ENCODE measurements around the gene ZMIZ1. TPM values are rescaled to one million over a fixed set of nuclear protein-coding genes. Genes with fewer than 3 reads are reported as not detected.
A peak's percentile ranks its signal among the peaks of the same experiment; 100 is the strongest.

Gene ZMIZ1
- total and polyA plus RNA-seq, 4 donors: 18.3 to 80.2 (median 42.6) TPM

GRCh38 chr10:79057481-79058275 lies 11.1 kb upstream of the ZMIZ1 start:
- Histone ChIP-seq H3K4me3 (no peak overlapping the region), H3K36me3 (ENCODE audit: control insufficient read depth in 4 of 4, insufficient read depth in 4 of 4, low read length in 4 of 4) (no peaks in the 10 kb centered on the region), H3K9me3 (ENCODE audit: control insufficient read depth in 4 of 4, insufficient read depth in 3 of 4, low read length in 3 of 4) (no peaks in the 10 kb centered on the region), H3K27me3 (ENCODE audit: control insufficient read depth in 3 of 3, insufficient read depth in 3 of 3, low read length in 2 of 3) (no peaks in the 10 kb centered on the region), H3K27ac (ENCODE audit: low read depth in 1 of 2, low read length in 1 of 2) (no peak overlapping the region), H3K4me1 (ENCODE audit: control insufficient read depth in 5 of 5, insufficient read depth in 5 of 5, low read length in 5 of 5) (peaks cover 0 to 18% (median 7%) of the 10 kb centered on the region in 5 donors), H3K9ac (ENCODE audit: insufficient read depth in 1 of 2, low read length in 2 of 2) (no peak overlapping the region)
- 82 to 90% methylated on average over 12 of the region's 12 CpGs for WGBS, 2 donors
- TF ChIP-seq, protein P1, sequence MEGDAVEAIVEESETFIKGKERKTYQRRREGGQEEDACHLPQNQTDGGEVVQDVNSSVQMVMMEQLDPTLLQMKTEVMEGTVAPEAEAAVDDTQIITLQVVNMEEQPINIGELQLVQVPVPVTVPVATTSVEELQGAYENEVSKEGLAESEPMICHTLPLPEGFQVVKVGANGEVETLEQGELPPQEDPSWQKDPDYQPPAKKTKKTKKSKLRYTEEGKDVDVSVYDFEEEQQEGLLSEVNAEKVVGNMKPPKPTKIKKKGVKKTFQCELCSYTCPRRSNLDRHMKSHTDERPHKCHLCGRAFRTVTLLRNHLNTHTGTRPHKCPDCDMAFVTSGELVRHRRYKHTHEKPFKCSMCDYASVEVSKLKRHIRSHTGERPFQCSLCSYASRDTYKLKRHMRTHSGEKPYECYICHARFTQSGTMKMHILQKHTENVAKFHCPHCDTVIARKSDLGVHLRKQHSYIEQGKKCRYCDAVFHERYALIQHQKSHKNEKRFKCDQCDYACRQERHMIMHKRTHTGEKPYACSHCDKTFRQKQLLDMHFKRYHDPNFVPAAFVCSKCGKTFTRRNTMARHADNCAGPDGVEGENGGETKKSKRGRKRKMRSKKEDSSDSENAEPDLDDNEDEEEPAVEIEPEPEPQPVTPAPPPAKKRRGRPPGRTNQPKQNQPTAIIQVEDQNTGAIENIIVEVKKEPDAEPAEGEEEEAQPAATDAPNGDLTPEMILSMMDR (IDR thresholded peaks at IDR 0.05; ENCODE audit: control extremely low read depth, extremely low read depth): no peak
- ATAC-seq (ENCODE audit: insufficient read depth, low FRiP score) (no peak), DNase-seq (peak in 1 of 3 donors; percentile 9)

- no peaks in the 10 kb centered on the region for H3K9me3 ChIP-seq (ENCODE audit: control insufficient read depth in 4 of 4, insufficient read depth in 3 of 4, low read length in 3 of 4)
- H3K4me3 ChIP-seq: no peak overlapping the region
- WGBS, 2 donors: 70 to 79% methylated on average over 10 of the region's 10 CpGs
- H3K9ac ChIP-seq (ENCODE audit: insufficient read depth in 1 of 2, low read length in 2 of 2): no peak overlapping the region
- H3K27ac ChIP-seq (ENCODE audit: low read depth in 1 of 2, low read length in 1 of 2): no peak overlapping the region
- H3K4me1 ChIP-seq (ENCODE audit: control insufficient read depth in 5 of 5, insufficient read depth in 5 of 5, low read length in 5 of 5): peaks cover 0 to 18% (median 7%) of the 10 kb centered on the region in 5 donors
- H3K36me3 ChIP-seq (ENCODE audit: control insufficient read depth in 4 of 4, insufficient read depth in 4 of 4, low read length in 4 of 4): no peaks in the 10 kb centered on the region
- no peak for ATAC-seq (ENCODE audit: insufficient read depth, low FRiP score)
- TF ChIP-seq, protein P1 (IDR thresholded peaks at IDR 0.05; ENCODE audit: control extremely low read depth, extremely low read depth): no peak
- no peaks in the 10 kb centered on the region for H3K27me3 ChIP-seq (ENCODE audit: control insufficient read depth in 3 of 3, insufficient read depth in 3 of 3, low read length in 2 of 3)
- DNase-seq: peak in 2 of 3 donors; percentile 32 to 46
These were observed 9.6 kb upstream of the ZMIZ1 start for GRCh38 chr10:79058899-79059841.

DNA sequence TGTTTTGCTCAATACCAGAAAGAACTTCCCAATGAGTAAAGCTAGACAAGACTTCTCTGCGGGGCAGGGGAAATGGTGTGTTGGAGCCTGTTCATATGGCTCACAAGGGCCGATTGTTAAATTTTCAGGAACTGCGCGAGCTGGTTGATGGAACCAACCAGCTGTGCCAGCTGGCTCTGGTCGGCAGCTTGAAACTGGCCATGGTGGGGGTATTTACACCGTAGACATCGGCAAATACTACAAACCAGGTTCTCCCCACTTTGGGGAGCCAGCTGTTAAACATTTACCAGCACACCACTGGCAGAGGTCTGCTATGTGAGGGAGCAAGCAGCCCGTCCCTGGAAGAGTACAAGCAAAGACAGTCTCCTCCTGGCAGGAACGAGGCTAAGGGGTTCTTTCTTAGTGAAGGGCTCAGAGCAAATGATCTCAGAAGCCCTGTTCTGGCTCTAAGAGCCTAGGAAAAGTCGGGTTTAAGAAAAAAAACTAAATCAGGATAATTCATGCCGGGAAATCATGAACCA lies 8.8 kb upstream of the ZMIZ1 start:
- no peaks in the 10 kb centered on the region for H3K9me3 ChIP-seq (ENCODE audit: control insufficient read depth in 4 of 4, insufficient read depth in 3 of 4, low read length in 3 of 4)
- H3K4me3 ChIP-seq: no peak overlapping the region
- no peaks in the 10 kb centered on the region for H3K27me3 ChIP-seq (ENCODE audit: control insufficient read depth in 3 of 3, insufficient read depth in 3 of 3, low read length in 2 of 3)
- H3K4me1 ChIP-seq (ENCODE audit: control insufficient read depth in 5 of 5, insufficient read depth in 5 of 5, low read length in 5 of 5): peaks cover 0 to 18% (median 7%) of the 10 kb centered on the region in 5 donors
- WGBS, 2 donors: 68 to 73% methylated on average over 11 of the region's 11 CpGs
- no peak overlapping the region for H3K9ac ChIP-seq (ENCODE audit: insufficient read depth in 1 of 2, low read length in 2 of 2)
- no peak overlapping the region for H3K27ac ChIP-seq (ENCODE audit: low read depth in 1 of 2, low read length in 1 of 2)
- ATAC-seq (ENCODE audit: insufficient read depth, low FRiP score): no peak
- DNase-seq: peak in 2 of 3 donors; percentile 47 to 58
- no peaks in the 10 kb centered on the region for H3K36me3 ChIP-seq (ENCODE audit: control insufficient read depth in 4 of 4, insufficient read depth in 4 of 4, low read length in 4 of 4)
- TF ChIP-seq, protein P1 (IDR thresholded peaks at IDR 0.05; ENCODE audit: control extremely low read depth, extremely low read depth): no peak

Data from lung (tissue), 12 donors.